Measurements from ENCODE around the gene MMD2. TPM values are rescaled to one million over a fixed set of nuclear protein-coding genes. Genes with fewer than 3 reads are reported as not detected.

The MMD2 gene, protein sequence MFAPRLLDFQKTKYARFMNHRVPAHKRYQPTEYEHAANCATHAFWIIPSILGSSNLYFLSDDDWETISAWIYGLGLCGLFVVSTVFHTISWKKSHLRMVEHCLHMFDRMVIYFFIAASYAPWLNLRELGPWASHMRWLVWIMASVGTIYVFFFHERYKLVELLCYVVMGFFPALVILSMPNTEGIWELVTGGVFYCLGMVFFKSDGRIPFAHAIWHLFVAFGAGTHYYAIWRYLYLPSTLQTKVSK
- total RNA-seq, result not detected
- long read RNA-seq, partial matches to known transcripts, result 0 of 2 reads
- long read RNA-seq, other reads (novel, unspliced or antisense), result 2 of 2 reads

DNA sequence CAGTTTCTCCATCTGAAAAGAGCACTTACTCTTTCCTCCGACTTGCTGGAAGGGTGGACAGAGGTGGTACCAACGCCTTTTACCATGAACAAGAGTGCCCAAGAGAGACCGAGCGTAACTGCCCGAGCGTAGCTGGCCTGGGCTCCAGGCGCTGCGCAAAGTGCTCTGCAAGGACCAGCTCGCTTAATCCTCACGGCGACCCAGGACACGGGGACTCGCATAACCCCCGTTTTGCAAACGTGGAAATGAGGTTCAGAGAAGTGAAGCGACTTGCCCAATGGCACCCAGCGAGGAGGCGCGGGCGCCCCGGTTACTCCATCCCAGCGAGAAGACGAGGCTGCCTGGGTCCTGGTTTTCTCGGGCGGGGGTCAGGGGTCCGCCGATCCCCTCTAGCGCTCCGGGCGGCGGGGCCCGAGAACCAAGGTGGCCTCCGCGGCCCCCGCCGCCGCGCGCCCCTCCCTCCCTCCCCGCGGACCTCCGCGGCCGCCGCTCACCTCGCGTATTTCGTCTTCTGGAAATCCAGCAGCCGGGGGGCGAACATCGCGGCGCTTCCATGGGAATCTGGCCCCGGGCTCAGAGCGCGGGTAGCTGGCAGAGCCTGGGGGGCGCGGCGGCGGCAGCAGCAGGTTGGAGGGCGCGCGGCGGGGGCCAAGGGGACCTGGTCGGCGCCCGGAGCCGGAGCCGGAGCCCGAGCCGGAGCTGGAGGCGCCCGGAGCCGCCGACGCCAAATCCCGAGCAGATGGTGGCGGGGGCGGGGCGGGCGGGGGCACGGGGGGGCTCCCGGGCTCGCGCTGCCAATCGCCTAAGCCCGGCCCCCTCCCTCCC, at the start of gene MMD2:
Gene MMD2, minus strand, starts transcription at position 711 of the 825 bp plus-strand sequence. Its CDS starts 170 bp downstream, at position 541.
- peaks cover 74% of the 10 kb centered on the region for H3K27me3 ChIP-seq

DNA sequence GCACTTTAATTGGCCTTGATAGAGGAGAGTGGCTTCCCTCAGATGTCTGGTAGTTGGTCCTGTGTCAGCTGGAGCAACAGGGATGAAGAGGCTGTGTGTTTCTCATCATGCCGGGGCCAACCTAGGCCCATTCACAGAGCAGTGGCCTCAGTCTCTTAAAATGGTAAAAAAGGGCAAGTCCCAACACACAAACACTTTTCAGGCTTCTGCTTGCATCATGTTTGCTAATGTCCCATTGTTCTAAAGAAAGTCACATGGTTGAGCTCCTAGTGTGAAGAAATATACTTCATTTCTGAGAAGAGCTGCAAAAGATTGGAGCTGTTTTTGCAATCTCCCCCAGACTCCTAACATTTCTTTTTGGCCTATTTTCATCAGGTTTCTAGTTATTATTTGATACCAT, 46.1 kb upstream of the MMD2 start:
- TF ChIP-seq, protein P1, sequence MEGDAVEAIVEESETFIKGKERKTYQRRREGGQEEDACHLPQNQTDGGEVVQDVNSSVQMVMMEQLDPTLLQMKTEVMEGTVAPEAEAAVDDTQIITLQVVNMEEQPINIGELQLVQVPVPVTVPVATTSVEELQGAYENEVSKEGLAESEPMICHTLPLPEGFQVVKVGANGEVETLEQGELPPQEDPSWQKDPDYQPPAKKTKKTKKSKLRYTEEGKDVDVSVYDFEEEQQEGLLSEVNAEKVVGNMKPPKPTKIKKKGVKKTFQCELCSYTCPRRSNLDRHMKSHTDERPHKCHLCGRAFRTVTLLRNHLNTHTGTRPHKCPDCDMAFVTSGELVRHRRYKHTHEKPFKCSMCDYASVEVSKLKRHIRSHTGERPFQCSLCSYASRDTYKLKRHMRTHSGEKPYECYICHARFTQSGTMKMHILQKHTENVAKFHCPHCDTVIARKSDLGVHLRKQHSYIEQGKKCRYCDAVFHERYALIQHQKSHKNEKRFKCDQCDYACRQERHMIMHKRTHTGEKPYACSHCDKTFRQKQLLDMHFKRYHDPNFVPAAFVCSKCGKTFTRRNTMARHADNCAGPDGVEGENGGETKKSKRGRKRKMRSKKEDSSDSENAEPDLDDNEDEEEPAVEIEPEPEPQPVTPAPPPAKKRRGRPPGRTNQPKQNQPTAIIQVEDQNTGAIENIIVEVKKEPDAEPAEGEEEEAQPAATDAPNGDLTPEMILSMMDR (IDR thresholded peaks at IDR 0.05), result no peak
- ATAC-seq (no peak), DNase-seq (no peak)
- no peak overlapping the region for H3K27ac ChIP-seq
- H3K9me3 ChIP-seq, result no peaks in the 10 kb centered on the region
- H3K27me3 ChIP-seq, result no peaks in the 10 kb centered on the region
- H3K4me3 ChIP-seq, result no peak overlapping the region
- H3K36me3 ChIP-seq, result no peaks in the 10 kb centered on the region
- intact Hi-C loops (cut with DNase I), result no loop called here
- no peaks in the 10 kb centered on the region for H3K4me1 ChIP-seq

More for the DNA sequence above, at the start of gene MMD2:
- H3K36me3 ChIP-seq, result no peaks in the 10 kb centered on the region
- ATAC-seq, result no peak
- intact Hi-C loops (cut with DNase I), result no loop called here
- peak within 1 kb of the TSS; percentile 19 for H3K4me3 ChIP-seq
- no peak within 1 kb of the TSS for H3K27ac ChIP-seq
- no peaks in the 10 kb centered on the region for H3K9me3 ChIP-seq
- TF ChIP-seq, protein P1 (IDR thresholded peaks at IDR 0.05), result no peak
- H3K4me1 ChIP-seq, result no peaks in the 10 kb centered on the region
- DNase-seq, result peak; percentile 46

DNA sequence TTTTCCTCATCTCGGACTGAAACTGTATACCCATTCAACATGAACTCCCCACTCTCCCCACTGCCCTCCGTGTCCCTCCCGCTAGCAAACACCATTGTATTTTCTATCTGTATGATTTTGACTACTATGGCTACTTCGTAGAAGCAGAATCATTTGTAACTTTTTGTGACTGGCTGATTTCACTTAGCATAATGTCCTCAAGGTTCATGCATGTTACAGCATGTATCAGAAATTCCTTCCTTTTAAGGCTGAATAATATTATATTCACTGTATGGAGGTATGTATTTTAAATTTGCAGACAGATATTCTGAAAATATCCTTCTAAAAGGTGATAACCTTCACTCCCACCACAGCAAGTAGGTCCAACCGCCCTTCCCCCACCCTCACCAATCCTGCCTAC, 42.9 kb upstream of the MMD2 start:
- TF ChIP-seq, protein P1 (IDR thresholded peaks at IDR 0.05), result no peak
- DNase-seq (no peak), ATAC-seq (no peak)
- Histone ChIP-seq H3K27ac (no peak overlapping the region), H3K9me3 (no peaks in the 10 kb centered on the region), H3K4me1 (no peaks in the 10 kb centered on the region), H3K4me3 (no peak overlapping the region), H3K36me3 (peaks cover 13% of the 10 kb centered on the region), H3K27me3 (no peaks in the 10 kb centered on the region)
- intact Hi-C loops (cut with DNase I), result no loop called here

DNA sequence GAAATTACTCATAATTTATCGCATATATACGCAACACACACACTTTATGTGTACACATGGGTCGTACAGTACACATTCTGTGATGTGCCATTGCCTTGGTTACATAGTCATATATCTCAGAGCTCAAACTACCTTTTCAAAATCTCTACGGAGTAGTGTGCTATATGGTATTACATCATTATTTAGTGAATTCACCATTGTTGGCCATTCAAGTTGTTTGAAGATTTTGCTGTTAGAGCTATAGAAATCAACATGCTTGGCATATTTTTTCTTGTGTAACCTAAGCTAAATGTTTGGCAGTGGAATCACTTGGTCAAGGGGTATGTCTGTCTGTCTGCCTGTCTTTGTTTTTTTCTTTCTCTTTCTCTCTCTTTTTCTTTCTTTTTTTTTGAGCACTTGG, 42.0 kb upstream of the MMD2 start:
- H3K9me3 ChIP-seq, result no peaks in the 10 kb centered on the region
- TF ChIP-seq, protein P1 (IDR thresholded peaks at IDR 0.05), result no peak
- no peak for ATAC-seq
- H3K27me3 ChIP-seq, result no peaks in the 10 kb centered on the region
- no peaks in the 10 kb centered on the region for H3K4me1 ChIP-seq
- no peak overlapping the region for H3K4me3 ChIP-seq
- H3K36me3 ChIP-seq, result peaks cover 22% of the 10 kb centered on the region
- intact Hi-C loops (cut with DNase I), result no loop called here
- DNase-seq, result no peak
- H3K27ac ChIP-seq, result no peak overlapping the region

DNA sequence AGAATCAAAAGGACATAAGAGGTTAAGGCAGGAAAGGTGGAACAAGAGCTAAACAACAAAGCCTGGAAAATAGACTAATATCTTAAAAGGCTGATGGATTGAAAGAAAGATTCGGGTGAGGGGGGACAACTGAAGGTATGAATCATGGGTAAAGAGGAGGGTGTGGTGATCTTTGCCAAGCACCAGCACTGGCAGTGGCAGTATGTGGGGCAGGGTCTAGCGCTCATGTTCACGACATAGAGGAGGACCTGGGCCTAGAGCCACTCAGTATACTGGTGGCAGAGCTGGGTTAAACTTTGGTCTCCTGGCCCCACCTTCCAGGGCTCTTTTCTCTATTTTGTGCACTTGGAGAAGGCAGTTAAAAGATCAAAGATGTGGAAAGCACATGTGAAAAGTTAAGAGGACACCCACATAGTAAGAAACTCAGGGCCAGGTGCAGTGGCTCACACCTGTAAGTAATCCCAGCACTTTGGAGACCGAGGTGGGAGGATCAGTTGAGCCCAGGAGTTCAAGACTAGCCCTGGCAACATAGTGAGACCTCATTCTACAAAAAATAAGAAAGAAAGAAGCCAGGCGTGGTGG, 40.5 kb upstream of the MMD2 start:
- H3K9me3 ChIP-seq, result no peaks in the 10 kb centered on the region
- ATAC-seq (no peak), DNase-seq (no peak)
- H3K27ac ChIP-seq, result no peak overlapping the region
- intact Hi-C loops (cut with DNase I), result no loop called here
- no peak overlapping the region for H3K4me3 ChIP-seq
- H3K27me3 ChIP-seq, result no peaks in the 10 kb centered on the region
- TF ChIP-seq, protein P1 (IDR thresholded peaks at IDR 0.05), result no peak
- H3K4me1 ChIP-seq, result no peaks in the 10 kb centered on the region
- H3K36me3 ChIP-seq, result peaks cover 31% of the 10 kb centered on the region
